HepG2 (cell line): ENCODE data around the gene SEMA3G. TPM values are rescaled to one million over a fixed set of nuclear protein-coding genes. Genes with fewer than 3 reads are reported as not detected.

Experiments used
- BCL6 ChIP-seq: IDR thresholded peaks from 2 replicates; pipeline ENCODE4 v1.6.1; 2016; ENCODE audit warnings: missing genetic modification reagents, missing compliant biosample characterization
- FOXA3 ChIP-seq: IDR thresholded peaks from 2 replicates; pipeline ENCODE4 v1.6.1; 2016; ENCODE audit warnings: missing genetic modification reagents, missing compliant biosample characterization
- FOXK2 ChIP-seq: fragments of 450-650 bp; IDR thresholded peaks from 2 replicates; pipeline ENCODE4 v1.6.1; 2016
- GPN1 ChIP-seq: sonication (generic); formaldehyde crosslinking; IDR thresholded peaks from 2 replicates; pipeline ENCODE4 v1.5.1; 2020; ENCODE audit warnings: missing genetic modification reagents, borderline replicate concordance
- MBNL3 ChIP-seq: fragments of 250-450 bp; sonication (Bioruptor Pico); conservative IDR thresholded peaks from 2 replicates; pipeline ENCODE4 v1.8.0; 2022; ENCODE audit warnings: mild to moderate bottlenecking, inconsistent platforms
- POLR2A ChIP-seq, 2 experiments: IDR thresholded peaks; 2 replicates each; pipeline ENCODE4 v1.6.1; 2011; ENCODE audit warnings: low read depth in 2 of 2, low read length in 2 of 2, mild to moderate bottlenecking in 1 of 2, moderate library complexity in 1 of 2; ENCODE audit not compliant: insufficient read depth in 1 of 2
- POLR2AphosphoS5 ChIP-seq: IDR thresholded peaks from 2 replicates; pipeline ENCODE4 v1.6.1; 2012; ENCODE audit warnings: low read depth, low read length
- REL ChIP-seq: sonication (generic); formaldehyde crosslinking; conservative IDR thresholded peaks from 2 replicates; pipeline ENCODE4 v1.8.0; 2022; ENCODE audit warnings: mild to moderate bottlenecking, missing genetic modification reagents, moderate library complexity
- RXRB ChIP-seq: IDR thresholded peaks from 2 replicates; pipeline ENCODE4 v1.6.1; 2016; ENCODE audit warnings: borderline replicate concordance, missing genetic modification reagents, missing compliant biosample characterization
- SRSF9 ChIP-seq: fragments of 200-400 bp; formaldehyde crosslinking; IDR thresholded peaks from 2 replicates; pipeline ENCODE4 v1.6.1; 2018; ENCODE audit warnings: borderline replicate concordance, mild to moderate bottlenecking, low read depth, low read length; ENCODE audit not compliant: insufficient read depth, poor library complexity, severe bottlenecking
- THAP11 ChIP-seq: IDR thresholded peaks from 2 replicates; pipeline ENCODE4 v1.6.1; 2016; ENCODE audit warnings: missing biosample characterization, missing genetic modification reagents
- THAP7 ChIP-seq: sonication (generic); formaldehyde crosslinking; IDR thresholded peaks from 2 replicates; pipeline ENCODE4 v1.8.1; 2023; ENCODE audit warnings: mild to moderate bottlenecking, missing genetic modification reagents
- ZNF251 ChIP-seq: sonication (generic); formaldehyde crosslinking; IDR thresholded peaks from 2 replicates; pipeline ENCODE4 v1.9.0; 2021; ENCODE audit warnings: mild to moderate bottlenecking, missing genetic modification reagents
- ZNF296 ChIP-seq: sonication (generic); formaldehyde crosslinking; conservative IDR thresholded peaks from 2 replicates; pipeline ENCODE4 v1.5.0; 2020; ENCODE audit warnings: mild to moderate bottlenecking, missing genetic modification reagents
- ZNF329 ChIP-seq: sonication (generic); formaldehyde crosslinking; IDR thresholded peaks from 2 replicates; pipeline ENCODE4 v1.9.0; 2021; ENCODE audit warnings: low read depth, mild to moderate bottlenecking, missing genetic modification reagents
- ZNF432 ChIP-seq: sonication (generic); formaldehyde crosslinking; IDR thresholded peaks from 2 replicates; pipeline ENCODE4 v1.5.0; 2020; ENCODE audit warnings: missing genetic modification reagents, mild to moderate bottlenecking, borderline replicate concordance
- ZNF446 ChIP-seq: sonication (generic); formaldehyde crosslinking; IDR thresholded peaks from 2 replicates; pipeline ENCODE4 v1.5.0; 2020; ENCODE audit warnings: mild to moderate bottlenecking, missing genetic modification reagents
- ZNF451 ChIP-seq: sonication (generic); formaldehyde crosslinking; IDR thresholded peaks from 2 replicates; pipeline ENCODE4 v1.5.0; 2020; ENCODE audit warnings: mild to moderate bottlenecking, missing genetic modification reagents
- ZNF672 ChIP-seq: sonication (generic); formaldehyde crosslinking; IDR thresholded peaks from 2 replicates; pipeline ENCODE4 v1.8.1; 2022; ENCODE audit warnings: missing genetic modification reagents
- ZNF749 ChIP-seq: sonication (generic); formaldehyde crosslinking; IDR thresholded peaks from 2 replicates; pipeline ENCODE4 v1.8.0; 2022; ENCODE audit warnings: mild to moderate bottlenecking, missing genetic modification reagents, moderate library complexity, borderline replicate concordance
- polyA plus RNA-seq, 8 experiments: library from polyadenylated mRNA; depleted of rRNA in 3 of 8; stranded (reverse) in 7 of 8; unstranded in 1 of 8; fragments of >200 nt; fragmentation: Illumina TruSeq in 4 of 8; extraction: Trizol in 4 of 8; gene quantifications; 2 replicates each; pipeline versions ENCODE4 v1.2.1 to v1.2.3, GENCODE V29; 2011 to 2016; ENCODE audit warnings: low read depth in 4 of 8, missing spikeins in 1 of 8, mixed read lengths in 1 of 8; ENCODE audit not compliant: insufficient read depth in 1 of 8
- total RNA-seq, 5 experiments: library from RNA; depleted of rRNA; stranded (reverse); fragments of >200 nt; fragmentation: Illumina TruSeq; extraction: Trizol; gene quantifications; 2 replicates each; pipeline ENCODE4 v1.2.3, GENCODE V29; 2016; ENCODE audit warnings: low read depth in 1 of 5
- TF ChIP-seq, protein P1 (sequence below): sonication (generic); formaldehyde crosslinking; IDR thresholded peaks from 2 replicates; pipeline ENCODE4 v1.4.0; 2020; ENCODE audit warnings: mild to moderate bottlenecking, low read depth, missing genetic modification reagents
- TF ChIP-seq, protein P2 (sequence below): fragments of 450-650 bp; IDR thresholded peaks from 2 replicates; pipeline ENCODE4 v1.6.1; 2017
- TF ChIP-seq, protein P3 (sequence below): IDR thresholded peaks from 2 replicates; pipeline ENCODE4 v1.6.1; 2016; ENCODE audit warnings: missing genetic modification reagents, missing compliant biosample characterization
- TF ChIP-seq, protein P4 (sequence below): sonication (generic); formaldehyde crosslinking; IDR thresholded peaks from 2 replicates; pipeline ENCODE4 v1.5.0; 2020; ENCODE audit warnings: mild to moderate bottlenecking, missing genetic modification reagents

SEMA3G gene
- total and polyA plus RNA-seq, 2 of the 13 experiments (the other 11 are each of a cell fraction or from before 2014, with no cell fraction given), result 6.1 to 8.3 TPM

DNA sequence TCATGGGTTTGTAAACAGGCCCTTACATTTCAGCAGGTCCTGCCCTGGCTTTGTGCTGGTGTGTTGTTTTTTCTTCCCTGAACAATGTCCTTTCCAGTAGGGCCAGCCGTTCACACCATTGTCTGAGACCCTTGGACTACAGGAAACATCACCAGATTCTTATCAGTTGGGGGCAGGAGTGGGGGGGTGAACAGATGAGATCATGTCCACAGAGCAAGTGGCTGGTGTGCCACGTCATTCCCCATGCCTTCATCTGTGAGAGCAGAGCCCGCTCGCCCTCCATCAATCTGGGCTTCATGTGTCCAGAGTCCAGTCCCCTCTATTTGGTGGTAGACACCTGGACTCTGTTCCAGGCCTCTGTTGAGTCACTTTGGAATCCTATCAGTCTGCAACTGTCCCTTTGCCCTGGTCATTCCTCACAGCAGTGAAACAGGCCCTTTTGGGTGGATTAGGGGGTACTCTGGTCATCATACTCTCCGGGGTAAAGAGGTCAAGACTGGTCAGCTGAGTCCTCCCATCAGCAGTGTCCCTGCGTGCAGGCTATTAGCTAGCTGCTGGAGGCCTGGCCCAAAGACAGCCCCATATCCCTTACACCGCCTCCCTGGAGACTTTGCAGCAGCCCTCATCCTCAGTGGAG, 15.0 kb downstream of the SEMA3G start (continued):
- TF ChIP-seq ZNF446 (no peak), THAP7 (CRISPR knock-in tag) (no peak), RXRB (CRISPR knock-in tag) (peak; percentile 83), FOXK2 (peak; percentile 88), ZNF296 (CRISPR knock-in tag) (peak; percentile 80), ZNF749 (CRISPR knock-in tag) (no peak; the same call in 1 of the 2 replicates), FOXA3 (peak; percentile 81), ZNF432 (CRISPR knock-in tag) (no peak), ZNF251 (CRISPR knock-in tag) (no peak), MBNL3 (CRISPR knock-in tag) (no peak), POLR2AphosphoS5 (peak; percentile 30; the same call in 1 of the 2 replicates), BCL6 (CRISPR knock-in tag) (peak; percentile 43), REL (CRISPR knock-in tag) (no peak), POLR2A (IDR thresholded peaks at IDR 0.05; ENCODE audit: insufficient read depth in 1 of 2, low read depth in 2 of 2, low read length in 2 of 2) (peak in 1 of 2 experiments; percentile 41; a peak in 1 of 4 replicates), THAP11 (CRISPR knock-in tag) (peak; percentile 52; the same call in 1 of the 2 replicates), SRSF9 (no peak), ZNF451 (CRISPR knock-in tag) (no peak), ZNF672 (CRISPR knock-in tag) (no peak), GPN1 (no peak), ZNF329 (CRISPR knock-in tag) (no peak)
- TF ChIP-seq, protein P1, sequence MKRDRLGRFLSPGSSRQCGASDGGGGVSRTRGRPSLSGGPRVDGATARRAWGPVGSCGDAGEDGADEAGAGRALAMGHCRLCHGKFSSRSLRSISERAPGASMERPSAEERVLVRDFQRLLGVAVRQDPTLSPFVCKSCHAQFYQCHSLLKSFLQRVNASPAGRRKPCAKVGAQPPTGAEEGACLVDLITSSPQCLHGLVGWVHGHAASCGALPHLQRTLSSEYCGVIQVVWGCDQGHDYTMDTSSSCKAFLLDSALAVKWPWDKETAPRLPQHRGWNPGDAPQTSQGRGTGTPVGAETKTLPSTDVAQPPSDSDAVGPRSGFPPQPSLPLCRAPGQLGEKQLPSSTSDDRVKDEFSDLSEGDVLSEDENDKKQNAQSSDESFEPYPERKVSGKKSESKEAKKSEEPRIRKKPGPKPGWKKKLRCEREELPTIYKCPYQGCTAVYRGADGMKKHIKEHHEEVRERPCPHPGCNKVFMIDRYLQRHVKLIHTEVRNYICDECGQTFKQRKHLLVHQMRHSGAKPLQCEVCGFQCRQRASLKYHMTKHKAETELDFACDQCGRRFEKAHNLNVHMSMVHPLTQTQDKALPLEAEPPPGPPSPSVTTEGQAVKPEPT (CRISPR knock-in tag), result no peak; the same call in 1 of the 2 replicates
- TF ChIP-seq, protein P2, sequence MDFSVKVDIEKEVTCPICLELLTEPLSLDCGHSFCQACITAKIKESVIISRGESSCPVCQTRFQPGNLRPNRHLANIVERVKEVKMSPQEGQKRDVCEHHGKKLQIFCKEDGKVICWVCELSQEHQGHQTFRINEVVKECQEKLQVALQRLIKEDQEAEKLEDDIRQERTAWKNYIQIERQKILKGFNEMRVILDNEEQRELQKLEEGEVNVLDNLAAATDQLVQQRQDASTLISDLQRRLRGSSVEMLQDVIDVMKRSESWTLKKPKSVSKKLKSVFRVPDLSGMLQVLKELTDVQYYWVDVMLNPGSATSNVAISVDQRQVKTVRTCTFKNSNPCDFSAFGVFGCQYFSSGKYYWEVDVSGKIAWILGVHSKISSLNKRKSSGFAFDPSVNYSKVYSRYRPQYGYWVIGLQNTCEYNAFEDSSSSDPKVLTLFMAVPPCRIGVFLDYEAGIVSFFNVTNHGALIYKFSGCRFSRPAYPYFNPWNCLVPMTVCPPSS, result no peak
- TF ChIP-seq, protein P3, sequence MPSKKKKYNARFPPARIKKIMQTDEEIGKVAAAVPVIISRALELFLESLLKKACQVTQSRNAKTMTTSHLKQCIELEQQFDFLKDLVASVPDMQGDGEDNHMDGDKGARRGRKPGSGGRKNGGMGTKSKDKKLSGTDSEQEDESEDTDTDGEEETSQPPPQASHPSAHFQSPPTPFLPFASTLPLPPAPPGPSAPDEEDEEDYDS (CRISPR knock-in tag), result peak; percentile 70; the same call in 1 of the 2 replicates
- TF ChIP-seq, protein P4, sequence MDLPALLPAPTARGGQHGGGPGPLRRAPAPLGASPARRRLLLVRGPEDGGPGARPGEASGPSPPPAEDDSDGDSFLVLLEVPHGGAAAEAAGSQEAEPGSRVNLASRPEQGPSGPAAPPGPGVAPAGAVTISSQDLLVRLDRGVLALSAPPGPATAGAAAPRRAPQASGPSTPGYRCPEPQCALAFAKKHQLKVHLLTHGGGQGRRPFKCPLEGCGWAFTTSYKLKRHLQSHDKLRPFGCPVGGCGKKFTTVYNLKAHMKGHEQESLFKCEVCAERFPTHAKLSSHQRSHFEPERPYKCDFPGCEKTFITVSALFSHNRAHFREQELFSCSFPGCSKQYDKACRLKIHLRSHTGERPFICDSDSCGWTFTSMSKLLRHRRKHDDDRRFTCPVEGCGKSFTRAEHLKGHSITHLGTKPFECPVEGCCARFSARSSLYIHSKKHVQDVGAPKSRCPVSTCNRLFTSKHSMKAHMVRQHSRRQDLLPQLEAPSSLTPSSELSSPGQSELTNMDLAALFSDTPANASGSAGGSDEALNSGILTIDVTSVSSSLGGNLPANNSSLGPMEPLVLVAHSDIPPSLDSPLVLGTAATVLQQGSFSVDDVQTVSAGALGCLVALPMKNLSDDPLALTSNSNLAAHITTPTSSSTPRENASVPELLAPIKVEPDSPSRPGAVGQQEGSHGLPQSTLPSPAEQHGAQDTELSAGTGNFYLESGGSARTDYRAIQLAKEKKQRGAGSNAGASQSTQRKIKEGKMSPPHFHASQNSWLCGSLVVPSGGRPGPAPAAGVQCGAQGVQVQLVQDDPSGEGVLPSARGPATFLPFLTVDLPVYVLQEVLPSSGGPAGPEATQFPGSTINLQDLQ (CRISPR knock-in tag), result no peak
